ENCODE measurements around the gene CYS1.
"Not testable (repeated sequence)": the region's sequence is repeated elsewhere in the genome, so short reads cannot be mapped to it uniquely, and the experiment has no call there.

CYS1 gene

DNA sequence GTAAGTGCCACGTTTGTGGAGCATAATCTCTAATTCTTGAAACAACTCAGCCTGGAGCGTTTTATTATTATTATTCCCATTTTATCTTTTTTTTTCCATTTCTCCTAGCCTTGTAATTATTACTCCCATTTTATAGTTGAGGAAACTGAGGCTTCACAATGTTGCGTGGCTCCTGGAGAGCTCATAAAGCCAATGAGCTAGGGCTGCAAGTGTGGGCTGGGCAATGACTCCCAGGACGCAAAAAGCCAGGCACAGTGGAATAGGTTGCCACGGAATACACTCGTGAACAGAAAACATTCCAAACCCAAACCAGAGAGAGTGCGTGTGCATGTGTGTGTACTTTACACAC lies 50.4 kb downstream of the CYS1 start:
- DNase-seq (ENCODE audit: low spot score), result no peak

DNA sequence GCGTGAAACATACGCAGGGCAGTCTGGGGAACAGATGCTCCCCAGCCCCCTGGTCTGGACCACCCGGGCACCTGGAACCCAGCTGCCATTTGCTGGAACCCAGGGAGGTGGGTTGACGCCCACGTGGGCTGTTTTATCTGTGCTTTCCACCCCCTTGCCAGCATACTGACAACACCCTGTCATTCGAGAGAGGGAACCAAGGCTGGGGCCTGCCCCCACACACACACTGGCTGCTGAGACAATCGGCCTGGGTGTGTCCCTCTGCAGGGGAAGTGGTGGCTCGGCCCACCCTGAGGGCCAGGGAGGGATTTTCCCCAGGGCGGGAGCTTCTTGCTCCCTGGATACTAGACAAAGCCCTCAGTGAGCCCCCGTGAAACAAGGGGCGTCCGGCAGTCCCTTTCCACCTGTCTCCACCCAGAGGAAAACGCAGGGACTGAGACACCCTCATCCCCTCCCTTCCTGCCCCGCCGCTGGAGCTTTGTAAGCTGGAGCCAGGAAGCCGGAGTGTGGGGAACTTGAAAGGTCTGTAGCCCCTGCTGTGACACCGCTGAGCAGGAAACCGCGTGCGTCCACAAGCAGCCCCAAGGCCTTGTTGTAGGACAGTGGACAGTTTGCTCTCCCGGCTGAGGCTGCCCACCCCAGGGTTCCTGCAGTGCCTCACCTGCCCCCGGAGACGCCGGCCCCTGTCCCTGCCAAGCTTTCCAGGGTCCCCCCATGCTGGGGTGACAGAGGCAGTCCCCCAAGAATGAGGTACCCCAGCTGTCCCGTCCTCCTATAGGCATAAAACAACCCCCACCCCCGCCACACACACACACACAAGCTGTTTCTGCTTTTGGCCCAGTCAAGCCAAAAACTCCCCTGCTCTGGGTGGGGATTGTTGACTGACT lies 51.0 kb downstream of the CYS1 start:
- DNase-seq (ENCODE audit: low spot score), result peak; percentile 74

DNA sequence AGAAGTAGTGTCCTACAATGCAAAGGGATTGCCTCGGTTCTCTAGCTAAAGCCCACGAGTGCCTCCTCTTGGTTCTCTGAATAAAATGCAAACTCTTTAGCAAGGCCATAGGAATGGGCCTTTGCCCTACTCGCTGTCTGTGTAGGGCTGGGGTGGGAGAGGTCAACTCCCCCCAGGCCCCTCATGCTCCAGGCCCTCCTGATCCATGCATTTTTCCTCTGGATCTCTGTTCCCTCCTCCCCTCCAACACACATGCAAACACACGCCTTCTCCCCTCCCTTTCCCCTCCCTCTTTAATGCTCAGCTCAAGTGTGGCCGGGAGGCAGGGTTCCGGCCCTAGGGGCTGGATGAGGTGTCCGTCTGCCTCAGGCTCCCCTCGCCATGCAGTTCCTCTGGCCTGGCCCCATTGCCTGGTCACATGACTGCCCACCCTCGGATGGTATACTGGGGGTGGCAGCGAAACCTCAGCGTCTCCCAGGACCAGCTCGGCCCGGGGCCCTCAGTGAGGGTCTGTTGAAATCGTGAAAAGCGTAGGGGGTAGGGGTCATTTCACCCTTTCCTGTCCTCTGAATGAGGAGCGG lies 51.7 kb downstream of the CYS1 start:
- no peak for DNase-seq (ENCODE audit: low spot score)

DNA sequence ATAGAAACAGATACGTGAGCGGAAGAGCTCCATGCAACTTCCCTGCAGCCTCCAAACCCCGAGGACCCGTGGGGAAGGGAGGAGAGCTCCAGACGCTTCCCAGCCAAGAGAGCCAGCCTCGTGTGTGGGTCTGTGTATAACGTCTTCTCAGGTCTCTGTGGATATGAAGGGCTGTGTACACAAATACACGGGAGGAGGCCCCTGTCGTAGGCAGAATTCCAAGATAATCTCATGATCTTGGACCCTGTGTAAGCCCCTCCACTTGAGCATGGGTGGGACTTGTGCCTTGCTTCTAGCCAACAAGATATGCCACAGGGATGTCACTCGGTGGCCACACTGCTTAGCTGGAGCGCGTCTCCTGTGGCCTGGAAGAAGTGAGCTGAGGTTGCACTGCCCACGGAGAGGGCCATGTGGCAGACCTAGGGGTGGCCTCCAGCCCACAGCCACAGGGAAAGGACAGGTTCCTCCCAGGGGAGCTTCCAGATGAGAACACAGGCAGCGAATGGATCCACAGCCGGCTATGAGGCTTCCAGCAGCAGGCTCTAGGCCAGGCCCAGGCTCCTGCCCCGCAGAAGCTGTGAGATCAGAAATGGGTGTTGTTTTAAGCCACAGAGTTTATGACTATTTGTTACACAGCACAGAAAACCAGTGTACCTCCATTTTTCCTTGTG lies 52.4 kb downstream of the CYS1 start:
- no peak for DNase-seq (ENCODE audit: low spot score)

DNA sequence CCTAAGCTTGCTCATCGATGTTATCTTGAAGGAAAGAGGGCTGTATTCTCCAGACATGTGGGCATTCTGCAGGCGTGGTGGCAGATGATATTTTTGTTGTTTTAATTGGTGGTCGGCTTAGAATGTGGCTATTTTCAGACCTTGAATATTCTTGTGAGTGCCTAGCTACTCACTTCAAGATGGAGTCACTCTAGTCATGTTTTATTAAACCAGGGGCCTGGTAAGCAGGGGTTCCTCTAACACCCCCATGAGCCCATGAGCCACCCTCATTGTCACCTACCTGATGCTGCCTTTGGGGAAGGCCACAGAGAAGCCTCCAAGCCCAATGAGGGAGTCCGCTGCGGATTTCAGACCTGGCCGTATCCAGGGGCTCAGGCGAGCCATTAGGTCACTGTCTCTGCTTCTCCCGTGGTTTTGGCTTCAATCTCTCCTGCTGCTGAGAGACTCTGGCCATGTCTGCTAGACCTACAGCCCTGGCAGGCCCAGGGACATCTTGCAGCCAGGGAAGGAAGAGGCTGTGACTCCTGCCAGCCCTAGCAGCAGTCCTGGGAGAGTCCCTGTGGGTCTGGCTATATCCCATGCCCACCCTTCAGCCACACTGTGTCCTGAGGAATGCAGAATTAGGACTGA lies 53.2 kb downstream of the CYS1 start:
- no peak for DNase-seq (ENCODE audit: low spot score)

DNA sequence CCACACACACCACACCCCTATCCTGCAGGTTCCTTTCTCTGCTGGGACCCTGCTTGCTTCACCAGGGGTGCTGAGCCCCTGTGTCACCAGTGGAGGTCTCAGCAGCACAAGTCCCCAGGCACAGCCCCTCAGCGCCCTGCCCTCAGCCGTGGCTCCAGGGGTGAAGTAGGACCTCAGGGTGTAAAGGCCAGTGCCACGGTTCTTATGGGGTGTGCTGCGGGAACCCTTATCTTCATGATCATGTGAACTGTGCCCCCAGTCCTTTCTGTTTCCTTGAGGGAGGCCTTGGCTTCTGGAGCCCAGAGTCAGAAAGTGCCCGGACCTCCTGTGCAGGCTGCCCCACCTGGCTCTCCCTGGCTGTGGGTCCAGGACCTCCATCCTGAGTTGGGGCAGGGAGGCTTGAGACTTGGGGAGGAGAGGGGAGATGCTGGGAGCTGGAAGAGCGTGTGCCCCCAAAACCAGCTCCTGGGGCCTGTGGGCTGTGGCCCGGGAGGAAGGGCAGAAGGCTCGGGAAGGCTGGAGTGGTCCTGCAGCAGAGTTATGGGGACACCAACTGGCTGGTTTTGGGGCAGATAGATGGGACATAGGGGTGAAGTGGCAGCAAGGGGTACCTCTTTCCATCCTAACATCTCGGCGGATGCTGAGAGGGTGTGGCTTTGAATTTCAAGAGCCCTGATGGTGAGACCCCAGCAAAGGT lies 57.1 kb downstream of the CYS1 start:
- DNase-seq (ENCODE audit: low spot score), result no peak

DNA sequence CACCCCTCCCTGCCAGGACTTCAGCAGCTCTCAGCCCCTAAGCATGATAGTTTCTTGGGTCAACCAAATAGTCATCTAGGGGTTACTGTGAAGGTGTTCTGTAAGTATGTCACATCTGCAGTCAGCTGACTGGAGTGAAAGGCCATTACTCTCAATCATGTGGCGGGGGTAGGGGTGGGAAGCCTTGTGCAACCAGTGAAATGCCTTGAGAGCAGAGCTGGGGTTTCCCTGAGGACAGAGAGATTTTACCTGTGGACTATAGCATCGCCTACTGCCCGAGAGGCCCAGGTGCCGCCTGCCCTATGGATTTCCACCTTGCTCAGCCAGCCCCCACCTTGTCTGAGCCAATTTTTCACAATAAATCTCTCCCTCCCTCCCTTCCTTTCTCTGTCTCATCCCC lies 57.8 kb downstream of the CYS1 start:
- DNase-seq (ENCODE audit: low spot score), result no peak

DNA sequence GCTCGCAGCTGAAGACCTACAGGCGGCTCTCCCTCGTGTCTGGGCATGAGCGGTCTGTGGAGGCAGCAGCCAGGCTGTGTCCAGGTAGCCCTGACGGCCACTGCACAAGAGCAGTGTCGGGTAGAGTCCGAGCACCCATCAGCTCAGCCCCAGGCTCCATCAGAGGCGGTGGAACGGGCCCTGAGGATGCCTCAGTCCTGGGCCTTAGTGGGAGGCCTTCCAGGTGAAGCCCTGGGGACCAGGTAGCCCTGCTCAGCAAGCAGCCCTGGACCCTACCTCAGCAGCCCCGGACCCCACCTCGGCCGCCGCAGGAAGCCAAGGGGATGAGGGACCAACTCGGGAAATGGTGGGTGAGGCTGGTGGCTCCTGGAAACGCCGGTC lies 58.2 kb downstream of the CYS1 start:
- DNase-seq (ENCODE audit: low spot score), result no peak

DNA sequence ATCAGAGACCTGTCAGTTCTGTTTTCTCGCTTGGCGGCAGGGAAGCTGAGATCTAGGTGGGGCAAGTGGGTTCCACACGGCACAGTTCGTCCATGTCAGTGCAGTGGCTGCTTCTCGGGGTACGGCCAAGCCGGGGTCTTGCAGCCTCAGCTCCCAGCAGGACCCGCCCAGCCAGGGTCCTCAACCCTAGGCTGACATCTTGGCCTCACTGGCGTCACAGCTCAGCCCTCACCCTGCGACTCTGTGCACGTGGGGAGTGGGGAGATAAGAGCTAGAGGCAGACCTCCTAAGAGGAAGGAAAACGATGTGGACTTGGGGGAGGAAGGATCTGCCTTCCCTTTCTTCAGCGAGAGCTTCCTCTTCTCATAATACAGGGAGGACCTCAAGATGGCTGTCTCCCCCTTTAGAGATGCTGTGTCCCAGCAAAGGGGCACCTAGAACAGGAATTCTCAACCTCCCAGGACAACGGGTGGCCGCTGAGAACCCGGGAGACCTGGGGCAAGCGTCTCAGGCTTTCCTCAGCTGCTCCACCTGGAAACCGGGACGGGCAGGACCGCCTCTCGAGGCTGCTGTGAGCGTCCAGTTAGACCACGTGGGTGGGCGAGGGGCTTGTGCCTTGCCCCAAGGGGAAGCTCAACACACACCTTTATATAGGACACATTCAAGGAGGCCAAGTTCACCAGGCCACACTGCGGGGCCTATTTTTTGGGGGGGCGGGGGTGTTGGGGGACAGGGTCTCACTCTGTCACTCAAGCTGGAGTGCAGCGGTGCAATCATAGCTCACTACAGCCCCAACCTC lies 60.4 kb downstream of the CYS1 start:
- no peak for DNase-seq (ENCODE audit: low spot score)

DNA sequence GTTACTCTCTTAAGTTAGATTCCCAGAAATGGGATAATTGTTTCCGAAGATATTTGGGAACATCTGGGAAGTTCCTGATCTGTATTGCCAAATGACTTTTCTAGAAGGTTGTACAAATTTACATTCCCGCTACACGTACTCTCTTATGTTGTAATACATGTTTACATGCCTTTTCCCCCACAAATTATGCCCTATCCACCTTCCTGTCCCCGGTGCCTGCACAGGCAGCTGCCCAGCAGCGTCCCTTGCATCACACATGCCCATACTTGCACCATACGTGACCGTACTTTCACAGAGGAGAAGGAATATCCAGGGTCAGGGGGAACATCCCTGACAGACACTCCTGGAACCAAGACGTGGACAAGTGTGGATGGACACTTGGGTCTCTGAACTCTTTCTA lies 61.0 kb downstream of the CYS1 start:
- no peak for DNase-seq (ENCODE audit: low spot score)

DNA sequence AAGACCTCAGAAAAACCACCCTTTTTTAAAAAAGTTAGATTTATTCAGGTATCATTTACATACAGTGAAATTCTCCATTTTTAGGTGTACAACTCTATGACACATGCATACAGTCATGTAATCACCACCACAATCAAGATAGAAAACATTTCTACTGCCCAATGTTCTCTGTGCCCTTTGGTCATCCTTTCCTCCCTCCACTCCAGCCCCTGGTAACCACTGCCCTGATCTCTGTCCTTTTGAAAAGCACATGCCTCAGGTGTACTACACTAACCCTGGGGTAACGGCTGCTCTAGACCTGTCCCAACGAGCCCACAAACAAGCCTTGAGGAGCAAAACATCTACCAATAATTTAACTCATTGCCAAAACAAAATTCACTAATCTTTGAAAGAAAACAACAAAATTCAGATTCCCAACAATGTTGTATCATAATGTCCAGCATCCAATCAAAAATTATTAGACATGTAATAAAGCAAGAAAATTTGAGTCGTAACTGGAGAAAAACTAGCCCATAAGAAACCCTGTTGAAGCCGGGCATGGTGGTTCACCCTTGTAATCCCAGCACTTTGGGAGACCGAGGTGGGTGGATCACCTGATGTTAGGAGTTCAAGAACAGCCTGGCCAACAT lies 62.8 kb downstream of the CYS1 start:
- DNase-seq (ENCODE audit: low spot score), result no peak

DNA sequence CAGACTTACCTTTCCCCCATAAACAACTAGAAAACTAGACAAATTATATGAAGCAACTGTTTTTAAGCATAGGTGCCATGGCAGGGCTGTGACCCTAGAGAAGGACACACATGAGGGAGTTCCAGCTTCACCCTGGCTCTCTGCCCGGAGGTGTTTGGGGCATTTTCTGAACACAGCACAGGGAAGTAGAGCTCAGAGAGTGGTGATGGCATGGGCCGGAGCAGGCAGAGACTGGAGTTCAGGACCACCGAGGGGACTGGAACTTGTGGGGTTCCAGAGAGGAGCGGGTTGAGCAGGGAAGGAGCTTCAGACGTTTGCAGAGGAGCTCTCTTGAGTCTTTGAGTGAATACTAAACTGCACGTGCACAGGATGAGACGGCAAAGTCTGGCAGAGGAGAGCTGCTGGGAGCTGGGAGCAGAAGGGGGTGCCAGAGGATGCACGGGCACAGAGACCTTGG lies 63.4 kb downstream of the CYS1 start:
- DNase-seq (ENCODE audit: low spot score), result no peak

DNA sequence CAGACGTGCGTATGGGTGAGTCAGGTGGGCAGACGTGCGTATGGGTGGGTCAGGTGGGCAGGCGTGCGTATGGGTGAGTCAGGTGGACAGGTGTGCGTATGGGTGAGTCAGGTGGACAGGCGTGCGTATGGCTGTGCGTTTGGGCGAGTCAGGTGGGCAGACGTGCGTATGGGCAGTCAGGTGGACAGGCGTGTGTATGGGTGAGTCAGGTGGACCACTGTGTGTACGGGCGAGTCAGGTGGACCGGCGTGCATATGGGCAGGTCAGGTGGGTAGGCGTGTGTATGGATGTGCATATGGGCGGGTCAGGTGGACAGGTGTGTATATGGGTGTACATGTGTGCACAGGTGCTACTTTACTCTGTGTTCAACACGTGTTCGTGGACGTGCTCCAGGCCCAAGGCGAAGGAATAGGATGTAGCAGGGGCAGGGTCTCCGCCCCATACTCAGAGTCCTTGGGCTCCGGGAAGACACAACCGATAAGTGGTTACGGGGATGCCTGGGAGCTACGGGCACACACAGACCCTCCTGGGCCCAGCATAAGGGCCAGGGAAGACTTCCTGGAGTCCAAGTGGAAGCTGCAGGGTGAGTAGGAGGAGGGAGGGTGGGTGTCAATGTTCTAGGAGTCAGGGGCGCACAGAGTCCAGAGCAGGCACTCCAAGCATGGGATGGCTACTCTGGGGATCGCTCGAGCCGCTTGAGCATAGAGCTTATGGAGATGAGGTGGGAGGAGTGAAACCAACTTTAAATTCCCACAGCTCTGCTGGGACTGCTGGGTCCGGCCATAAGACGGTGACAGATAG lies 64.0 kb downstream of the CYS1 start:
- no peak for DNase-seq (ENCODE audit: low spot score)

DNA sequence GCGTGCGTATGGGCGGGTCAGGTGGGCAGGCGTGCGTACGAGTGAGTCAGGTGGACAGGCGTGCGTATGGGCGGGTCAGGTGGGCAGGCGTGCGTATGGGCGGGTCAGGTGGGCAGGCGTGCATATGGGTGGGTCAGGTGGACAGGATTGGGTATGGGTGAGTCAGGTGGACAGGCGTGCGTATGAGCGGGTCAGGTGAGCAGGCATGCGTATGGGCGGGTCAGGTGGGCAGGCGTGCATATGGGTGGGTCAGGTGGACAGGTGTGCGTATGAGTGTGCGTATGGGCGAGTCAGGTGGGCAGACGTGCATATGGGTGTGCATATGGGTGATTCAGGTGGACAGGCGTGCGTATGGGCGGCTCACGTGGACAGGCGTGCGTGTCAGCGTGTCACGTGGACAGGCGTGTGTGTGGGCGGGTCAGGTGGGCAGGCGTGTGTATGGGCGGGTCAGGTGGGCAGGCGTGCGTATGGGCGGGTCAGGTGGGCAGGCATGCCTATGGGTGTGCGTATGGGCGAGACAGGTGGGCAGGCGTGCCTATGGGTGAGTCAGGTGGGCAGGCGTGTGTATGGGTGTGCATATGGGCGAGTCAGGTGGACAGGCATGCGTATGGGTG lies 64.7 kb downstream of the CYS1 start:
- DNase-seq (ENCODE audit: low spot score), result not testable (repeated sequence)

DNA sequence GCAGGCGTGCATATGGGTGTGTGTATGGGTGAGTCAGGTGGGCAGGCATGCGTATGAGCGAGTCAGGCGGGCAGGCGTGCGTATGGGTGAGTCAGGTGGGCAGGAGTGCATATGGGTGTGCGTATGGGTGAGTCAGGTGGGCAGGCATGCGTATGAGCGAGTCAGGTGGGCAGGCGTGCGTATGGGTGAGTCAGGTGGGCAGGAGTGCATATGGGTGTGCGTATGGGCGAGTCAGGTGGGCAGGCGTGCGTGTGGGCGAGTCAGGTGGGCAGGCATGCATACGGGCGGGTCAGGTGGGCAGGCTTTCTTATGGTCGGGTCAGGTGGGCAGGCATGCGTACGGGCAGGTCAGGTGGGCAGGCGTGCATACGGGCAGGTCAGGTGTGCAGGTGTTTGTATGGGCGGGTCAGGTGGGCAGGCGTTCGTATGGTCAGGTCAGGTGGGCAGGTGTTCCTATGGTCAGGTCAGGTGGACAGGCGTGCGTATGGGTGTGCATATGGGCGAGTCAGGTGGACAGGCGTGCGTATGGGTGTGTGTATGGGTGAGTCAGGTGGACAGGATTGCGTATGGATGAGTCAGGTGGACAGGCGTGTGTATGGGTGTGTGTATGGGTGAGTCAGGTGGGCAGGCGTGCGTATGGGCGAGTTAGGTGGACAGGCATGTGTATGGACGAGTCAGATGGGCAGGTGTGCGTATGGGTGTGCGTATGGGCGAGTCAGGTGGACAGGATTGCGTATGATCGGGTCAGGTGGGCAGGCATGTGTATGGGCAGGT lies 65.6 kb downstream of the CYS1 start:
- no peak for DNase-seq (ENCODE audit: low spot score)

DNA sequence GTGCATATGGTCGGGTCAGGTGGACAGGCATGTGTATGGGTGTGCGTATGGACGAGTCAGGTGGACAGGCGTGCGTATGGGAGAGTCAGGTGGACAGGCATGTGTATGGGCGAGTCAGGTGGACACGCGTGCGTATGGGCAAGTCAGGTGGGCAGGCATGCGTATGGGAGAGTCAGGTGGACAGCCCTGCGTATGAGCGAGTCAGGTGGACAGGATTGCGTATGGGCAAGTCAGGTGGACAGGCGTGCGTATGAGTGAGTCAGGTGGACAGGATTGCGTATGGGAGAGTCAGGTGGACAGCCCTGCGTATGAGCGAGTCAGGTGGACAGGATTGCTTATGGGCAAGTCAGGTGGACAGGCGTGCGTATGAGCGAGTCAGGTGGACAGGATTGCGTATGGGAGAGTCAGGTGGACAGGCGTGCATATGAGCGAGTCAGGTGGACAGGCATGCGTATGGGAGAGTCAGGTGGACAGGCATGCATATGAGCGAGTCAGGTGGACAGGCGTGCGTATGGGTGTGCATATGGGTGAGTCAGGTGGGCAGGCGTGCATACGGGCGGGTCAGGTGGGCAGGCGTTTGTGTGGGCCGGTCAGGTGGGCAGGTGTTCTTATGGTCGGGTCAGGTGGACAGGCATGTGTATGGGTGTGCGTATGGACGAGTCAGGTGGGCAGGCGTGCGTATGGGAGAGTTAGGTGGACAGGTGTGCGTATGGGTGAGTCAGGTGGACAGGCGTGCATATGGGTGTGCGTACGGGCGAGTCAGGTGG lies 66.4 kb downstream of the CYS1 start:
- DNase-seq (ENCODE audit: low spot score), result not testable (repeated sequence)

DNA sequence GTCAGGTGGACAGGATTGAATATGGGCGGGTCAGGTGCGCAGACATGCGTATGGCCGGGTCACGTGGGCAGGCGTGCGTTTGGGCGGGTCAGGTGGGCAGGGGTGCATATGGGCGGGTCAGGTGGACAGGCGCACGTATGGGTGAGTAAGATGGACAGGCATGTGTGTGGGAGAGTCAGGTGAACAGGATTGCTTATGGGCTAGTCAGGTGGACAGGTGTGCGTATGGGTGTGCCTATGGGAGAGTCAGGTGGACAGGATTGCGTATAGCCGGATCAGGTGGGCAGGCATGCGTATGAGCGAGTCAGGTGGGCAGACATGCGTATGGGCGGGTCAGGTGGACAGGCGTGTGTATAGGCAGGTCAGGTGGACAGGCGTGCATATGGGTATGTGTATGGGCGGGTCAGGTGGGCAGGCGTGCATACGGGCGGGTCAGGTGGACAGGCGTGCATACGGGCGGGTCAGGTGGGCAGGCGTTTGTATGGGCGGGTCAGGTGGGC lies 67.2 kb downstream of the CYS1 start:
- no peak for DNase-seq (ENCODE audit: low spot score)

Data from CD4-positive, alpha-beta T cell treated with Interleukin-15 for 4 hours (primary cell).